Myocyte (in vitro differentiated cells): ENCODE data around the gene PDCL2. TPM values are rescaled to one million over a fixed set of nuclear protein-coding genes. Genes with fewer than 3 reads are reported as not detected.

Experiments used
- DNase-seq: peaks from one replicate; pipeline ENCODE4 v3.0.0-alpha.2; 2012; ENCODE audit warnings: low read depth
- total RNA-seq: library from RNA; depleted of rRNA; stranded (reverse); fragments of >200 nt; gene quantifications from 2 replicates; pipeline ENCODE4 v1.2.3, GENCODE V29; 2014

The PDCL2 gene
- total RNA-seq, 1 donor from 2014 or later, result not detected

- no peak for DNase-seq
These were observed 51.8 kb downstream of the PDCL2 start for GRCh38 chr4:55540271-55540670.

GRCh38 chr4:55539658-55540057, 52.4 kb downstream of the PDCL2 start:
- DNase-seq, result no peak

GRCh38 chr4:55538531-55538930, 53.5 kb downstream of the PDCL2 start:
- DNase-seq, result no peak

- DNase-seq, result no peak
These were observed 57.7 kb downstream of the PDCL2 start for GRCh38 chr4:55534306-55534705.

- no peak for DNase-seq
These were observed 61.4 kb downstream of the PDCL2 start for GRCh38 chr4:55530691-55531090.

GRCh38 chr4:55530167-55530566, 61.9 kb downstream of the PDCL2 start:
- DNase-seq, result no peak

- no peak for DNase-seq
These were observed 63.6 kb downstream of the PDCL2 start for GRCh38 chr4:55528491-55528890.

GRCh38 chr4:55524844-55525571, 67.0 kb downstream of the PDCL2 start:
- DNase-seq, result no peak

- no peak for DNase-seq
These were observed 73.6 kb downstream of the PDCL2 start for GRCh38 chr4:55518442-55518841.

GRCh38 chr4:55517526-55518229, 74.4 kb downstream of the PDCL2 start:
- no peak for DNase-seq

GRCh38 chr4:55512922-55513571, 79.0 kb downstream of the PDCL2 start:
- no peak for DNase-seq

GRCh38 chr4:55512077-55512476, 80.0 kb downstream of the PDCL2 start:
- DNase-seq, result no peak

- DNase-seq, result no peak
These were observed 81.4 kb downstream of the PDCL2 start for GRCh38 chr4:55510685-55511084.

GRCh38 chr4:55509266-55509665, 82.8 kb downstream of the PDCL2 start:
- no peak for DNase-seq

GRCh38 chr4:55507612-55508011, 84.4 kb downstream of the PDCL2 start:
- DNase-seq, result no peak

Other genes starting within 250 kb of the PDCL2 start
- 6.8 and 11.6 TPM in 2 replicates for gene SRD5A3, start 246.0 kb downstream of the PDCL2 start, total RNA-seq
- gene TMEM165, start 196.3 kb downstream of the PDCL2 start, total RNA-seq, result 124 and 134 TPM in 2 replicates
- 51.3 and 77.4 TPM in 2 replicates for gene CLOCK, start 45.3 kb downstream of the PDCL2 start, total RNA-seq
- gene NMU, start 44.1 kb upstream of the PDCL2 start, total RNA-seq, result not detected in 2 replicates
- gene EXOC1L, start 227.5 kb upstream of the PDCL2 start, total RNA-seq, result not detected in 2 replicates